ENCODE results near the gene ARHGEF28.

DNA sequence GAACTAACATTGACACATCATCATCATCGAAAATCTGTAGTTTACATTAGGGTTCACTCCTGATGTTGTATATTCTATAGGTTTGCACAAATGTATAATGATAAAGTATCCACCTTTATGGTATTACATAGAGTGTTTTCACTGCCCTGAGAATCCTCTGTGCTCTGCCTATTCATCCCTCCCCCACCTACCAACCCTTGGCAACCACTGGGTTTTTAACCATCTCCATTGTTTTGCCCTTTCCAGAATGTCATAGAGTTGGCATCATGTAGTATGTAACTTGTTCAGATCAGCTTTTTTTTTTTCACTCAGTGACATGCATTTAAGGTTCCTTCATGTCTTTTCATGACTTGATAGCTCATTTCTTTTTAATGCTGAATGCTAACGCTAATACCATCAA lies 106.0 kb downstream of the ARHGEF28 start:
- TF ChIP-seq, protein P1, sequence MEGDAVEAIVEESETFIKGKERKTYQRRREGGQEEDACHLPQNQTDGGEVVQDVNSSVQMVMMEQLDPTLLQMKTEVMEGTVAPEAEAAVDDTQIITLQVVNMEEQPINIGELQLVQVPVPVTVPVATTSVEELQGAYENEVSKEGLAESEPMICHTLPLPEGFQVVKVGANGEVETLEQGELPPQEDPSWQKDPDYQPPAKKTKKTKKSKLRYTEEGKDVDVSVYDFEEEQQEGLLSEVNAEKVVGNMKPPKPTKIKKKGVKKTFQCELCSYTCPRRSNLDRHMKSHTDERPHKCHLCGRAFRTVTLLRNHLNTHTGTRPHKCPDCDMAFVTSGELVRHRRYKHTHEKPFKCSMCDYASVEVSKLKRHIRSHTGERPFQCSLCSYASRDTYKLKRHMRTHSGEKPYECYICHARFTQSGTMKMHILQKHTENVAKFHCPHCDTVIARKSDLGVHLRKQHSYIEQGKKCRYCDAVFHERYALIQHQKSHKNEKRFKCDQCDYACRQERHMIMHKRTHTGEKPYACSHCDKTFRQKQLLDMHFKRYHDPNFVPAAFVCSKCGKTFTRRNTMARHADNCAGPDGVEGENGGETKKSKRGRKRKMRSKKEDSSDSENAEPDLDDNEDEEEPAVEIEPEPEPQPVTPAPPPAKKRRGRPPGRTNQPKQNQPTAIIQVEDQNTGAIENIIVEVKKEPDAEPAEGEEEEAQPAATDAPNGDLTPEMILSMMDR (IDR thresholded peaks at IDR 0.05), result no peak
- TF ChIP-seq EP300 (IDR thresholded peaks at IDR 0.05), result no peak
- TF ChIP-seq POLR2AphosphoS5 (IDR thresholded peaks at IDR 0.05), result no peak
- TF ChIP-seq POLR2A (IDR thresholded peaks at IDR 0.05), result no peak

Data from upper lobe of left lung (tissue), 4 donors.